Hematopoietic multipotent progenitor cell treated with erythropoietin and hydrocortisone succinate and interleukin-3 and kit ligand, for 17 days (in vitro differentiated cells): ENCODE results near the gene E2F6.
"Not testable (repeated sequence)": the region's sequence is repeated elsewhere in the genome, so short reads cannot be mapped to it uniquely, and the experiment has no call there.

Experiments
- DNase-seq: peaks from one replicate; pipeline ENCODE4 v3.0.0-alpha.2; 2015; ENCODE audit warnings: low spot score

The E2F6 gene

DNA sequence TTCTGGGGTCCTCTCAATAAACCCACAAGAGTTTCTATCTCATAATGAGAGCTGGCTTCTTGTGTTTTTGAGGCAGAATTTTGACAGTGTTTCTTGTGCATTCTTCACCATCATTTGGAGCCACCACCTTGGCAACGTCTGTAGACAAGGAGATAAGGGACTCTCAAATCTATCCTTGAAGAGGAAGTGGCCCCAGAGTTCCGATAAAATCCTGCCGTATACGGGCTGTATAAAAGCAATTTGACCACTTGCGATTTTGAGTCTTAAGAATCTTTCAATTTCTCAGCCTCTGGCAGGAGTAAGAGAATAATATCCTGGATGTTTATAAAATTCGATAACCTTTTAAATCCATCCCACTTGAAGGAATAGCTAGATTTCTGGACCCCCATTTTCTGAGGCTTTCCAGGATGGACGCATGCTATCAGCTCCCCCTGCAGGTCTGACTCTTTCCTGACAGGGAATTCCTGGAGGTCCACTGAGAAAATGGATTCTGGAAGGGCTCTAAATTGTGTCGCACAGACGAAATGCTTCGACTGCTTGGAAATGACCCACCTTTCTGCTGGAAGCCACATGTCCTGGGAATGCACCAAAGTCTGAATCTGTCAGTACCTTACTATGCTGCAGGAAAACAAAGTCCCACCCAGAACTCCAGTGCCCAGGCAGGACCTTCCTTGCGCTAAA is 54.1 kb downstream of the E2F6 start:
- peak; percentile 74 for DNase-seq

DNA sequence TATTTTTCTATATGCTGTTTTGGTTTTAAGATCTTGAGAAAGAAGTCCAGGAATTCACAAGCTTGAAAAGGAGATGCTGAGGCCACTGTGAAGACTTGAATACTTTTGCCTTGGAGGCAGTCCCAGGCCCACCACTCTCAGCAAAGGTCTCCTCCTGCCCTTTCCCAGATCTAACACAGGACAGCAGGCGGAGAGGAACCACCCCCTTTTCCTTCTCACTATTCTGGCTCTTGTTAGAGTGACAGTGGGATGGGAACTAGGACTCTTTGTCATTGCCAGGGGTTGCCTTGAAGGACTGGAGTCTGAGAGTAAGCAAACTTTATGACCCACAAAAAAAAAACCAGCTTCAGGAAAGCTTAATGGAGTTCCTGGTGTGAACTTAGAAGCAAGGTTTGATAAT is 54.7 kb downstream of the E2F6 start:
- DNase-seq: no peak

DNA sequence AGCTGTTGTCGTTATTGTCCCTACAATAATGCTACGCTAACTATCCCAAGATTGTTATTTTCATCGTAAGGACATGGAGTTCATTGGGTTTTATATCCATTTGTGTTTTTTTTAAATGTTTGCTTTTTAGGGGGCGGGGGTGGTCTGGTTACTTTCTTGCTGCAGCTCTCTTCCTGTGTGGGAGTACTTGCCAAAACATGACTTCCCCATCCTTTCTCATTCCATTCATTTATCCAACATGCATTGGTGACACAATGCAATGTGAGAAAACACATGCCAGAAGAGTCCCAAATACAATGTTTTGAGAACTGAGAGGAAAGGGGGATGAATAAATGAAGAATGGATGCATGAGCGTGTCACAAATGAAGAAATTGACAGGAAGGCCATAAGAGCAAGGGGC is 55.9 kb downstream of the E2F6 start:
- DNase-seq: no peak

DNA sequence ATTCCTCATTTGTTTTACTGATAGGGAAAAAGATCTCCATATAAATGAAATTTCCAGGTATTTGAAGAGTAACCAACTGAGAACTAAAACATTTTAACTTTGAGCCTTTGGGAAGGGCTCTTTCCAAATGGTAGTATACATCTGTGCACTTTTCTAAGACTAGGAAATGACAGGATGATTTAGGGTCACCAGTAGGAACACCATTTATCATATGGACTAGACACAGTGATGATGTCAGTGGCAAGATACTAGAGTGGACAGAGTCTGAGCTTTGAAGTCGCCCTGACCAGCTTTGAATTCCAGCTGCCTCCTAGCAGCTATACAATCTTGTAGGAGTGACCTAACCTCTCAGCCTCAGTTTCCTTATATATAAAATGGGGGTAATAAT is 56.4 kb downstream of the E2F6 start:
- no peak for DNase-seq

DNA sequence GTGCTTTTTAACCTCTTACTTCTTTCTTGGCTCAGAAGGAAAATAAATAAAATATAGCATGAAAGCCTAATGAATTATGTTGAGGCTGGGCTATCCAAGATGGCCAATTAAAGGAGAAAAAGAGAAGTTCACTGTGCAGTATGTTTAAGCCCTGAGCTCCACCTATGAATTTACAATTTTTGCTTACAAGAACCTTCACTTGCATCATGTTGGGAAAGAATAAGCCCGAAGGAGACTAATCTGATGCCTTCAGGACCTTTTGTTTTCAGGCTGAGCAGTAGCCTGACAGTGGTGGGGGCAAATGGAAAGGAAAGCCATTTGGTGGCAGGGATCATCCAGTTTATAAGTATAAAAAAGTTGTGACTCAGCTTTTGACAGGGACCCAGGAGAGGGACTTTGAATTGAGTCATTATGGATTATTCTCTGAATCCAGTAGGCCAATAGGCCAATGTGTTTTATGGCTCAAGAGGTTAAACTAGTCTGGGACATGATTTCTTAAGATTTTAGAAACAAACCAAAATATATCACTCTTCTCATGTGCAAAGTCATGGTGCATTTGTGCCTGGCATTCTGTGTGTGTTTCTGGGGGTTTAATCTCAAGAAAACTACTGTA is 56.9 kb downstream of the E2F6 start:
- DNase-seq: no peak

DNA sequence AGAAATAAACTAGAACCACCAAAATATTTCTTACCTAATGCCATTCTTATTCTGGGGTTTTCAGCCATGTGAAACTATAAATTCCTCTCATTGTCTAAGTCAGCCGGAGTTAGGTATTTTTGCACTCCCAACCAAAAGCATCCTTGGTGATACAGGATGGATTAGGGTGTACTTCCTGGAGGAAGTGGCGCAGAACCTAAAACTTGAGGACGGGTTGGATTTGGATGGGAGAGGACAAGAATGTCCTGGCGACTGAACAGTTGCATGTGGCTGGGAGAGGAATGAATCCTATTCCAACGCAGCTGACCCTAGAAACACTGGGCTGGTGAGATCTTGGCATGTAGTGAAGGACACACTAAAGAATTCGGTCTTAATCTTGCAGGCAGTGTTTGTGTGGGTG is 58.5 kb downstream of the E2F6 start:
- no peak for DNase-seq

DNA sequence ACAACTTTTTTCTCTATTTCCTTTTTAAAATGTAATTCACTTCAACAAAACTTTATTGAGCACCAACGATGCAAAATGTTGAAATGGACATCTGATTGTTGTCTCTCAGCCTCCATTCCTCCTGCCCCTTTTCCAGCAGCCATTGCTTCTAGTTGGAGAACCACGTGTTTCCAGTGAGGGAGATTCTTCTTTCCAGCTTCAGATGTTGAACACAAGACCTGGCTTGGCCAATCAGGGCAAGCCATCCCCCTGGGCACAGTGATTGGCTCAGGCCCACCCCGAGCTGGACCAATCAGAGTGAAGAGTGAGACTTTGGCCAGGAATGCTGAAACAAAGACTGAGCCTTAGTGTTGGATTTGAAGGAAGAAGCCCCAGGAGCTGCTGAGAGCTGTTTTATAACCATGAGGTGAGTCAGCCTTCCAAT is 59.0 kb downstream of the E2F6 start:
- no peak for DNase-seq

DNA sequence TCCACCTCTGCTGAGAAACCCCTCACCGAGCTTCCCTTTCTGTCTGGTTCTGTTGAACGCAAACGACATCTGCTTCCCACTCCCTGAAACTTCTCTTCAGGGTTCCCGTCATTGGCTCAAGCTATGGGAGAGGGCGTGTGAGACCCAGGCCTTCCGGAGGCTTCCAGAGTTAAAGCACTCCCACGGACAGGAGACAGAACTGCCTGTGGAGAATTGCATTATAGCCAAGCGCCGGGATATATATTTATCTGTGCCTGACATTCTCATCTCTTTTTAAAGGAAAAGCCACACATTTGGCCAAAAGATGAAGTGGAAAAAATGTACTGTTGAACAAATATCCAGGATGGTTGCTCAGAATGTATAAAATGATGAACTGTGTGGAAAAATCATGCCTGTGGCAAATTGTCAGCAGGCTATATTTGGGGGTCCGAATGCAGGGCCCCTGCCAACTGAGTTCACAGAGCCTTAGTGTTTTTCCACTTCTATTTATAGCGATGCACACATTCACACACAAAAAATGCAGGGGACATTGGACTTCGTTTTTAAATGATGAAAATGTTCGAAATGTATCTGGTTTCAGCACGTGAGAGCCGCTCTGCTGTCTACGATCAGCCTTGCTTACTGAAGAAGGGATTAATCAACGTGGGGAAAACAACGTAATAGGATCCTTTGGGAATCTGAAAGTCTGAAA is 59.5 kb downstream of the E2F6 start:
- no peak for DNase-seq

DNA sequence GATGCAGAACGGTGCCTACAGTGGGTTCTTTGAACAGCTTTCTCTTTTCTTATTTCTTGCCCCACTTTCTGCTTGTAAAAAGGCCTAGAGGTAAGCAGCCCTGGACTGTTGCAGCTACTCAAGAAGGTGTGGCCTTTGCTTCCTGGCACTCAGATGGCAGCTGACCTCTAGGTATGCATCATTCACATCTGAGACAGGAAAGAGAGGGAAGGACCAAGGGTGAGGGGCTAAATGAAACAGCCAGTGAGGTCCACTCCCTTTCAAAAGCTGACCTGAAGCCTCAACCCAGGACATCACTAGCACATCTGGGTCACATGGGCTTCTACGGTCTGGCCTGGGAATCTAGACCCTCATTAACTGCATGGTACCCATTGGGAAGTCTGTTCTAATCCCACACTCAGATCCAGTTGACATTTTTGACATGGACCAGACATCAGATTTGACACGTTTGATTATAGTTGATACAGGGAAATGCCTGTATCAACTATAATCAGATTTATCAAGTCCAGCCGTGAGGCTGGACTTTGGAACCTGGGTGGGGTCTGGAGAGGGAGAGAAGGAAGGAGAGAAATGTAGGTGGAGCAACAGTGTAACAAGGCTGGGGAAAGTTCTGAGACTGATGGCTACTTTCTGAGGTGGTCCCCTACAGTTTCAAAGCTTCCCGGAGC is 60.2 kb downstream of the E2F6 start:
- DNase-seq: no peak

DNA sequence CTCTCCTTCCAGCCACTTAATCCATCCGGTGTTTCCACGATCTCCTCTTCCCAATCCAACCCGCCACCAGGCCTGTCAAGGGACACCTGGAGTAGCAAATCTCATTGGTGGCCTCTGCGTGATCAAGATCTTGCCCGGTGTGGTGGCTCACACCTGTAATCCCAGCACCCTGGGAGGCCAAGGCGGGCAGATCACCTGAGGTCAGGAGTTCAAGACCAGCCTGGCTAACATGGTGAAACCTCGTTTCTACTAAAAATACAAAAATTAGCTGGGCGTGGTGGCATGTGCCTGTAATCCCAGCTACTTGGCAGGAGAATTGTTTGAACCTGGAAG is 60.9 kb downstream of the E2F6 start:
- DNase-seq: not testable (repeated sequence)

DNA sequence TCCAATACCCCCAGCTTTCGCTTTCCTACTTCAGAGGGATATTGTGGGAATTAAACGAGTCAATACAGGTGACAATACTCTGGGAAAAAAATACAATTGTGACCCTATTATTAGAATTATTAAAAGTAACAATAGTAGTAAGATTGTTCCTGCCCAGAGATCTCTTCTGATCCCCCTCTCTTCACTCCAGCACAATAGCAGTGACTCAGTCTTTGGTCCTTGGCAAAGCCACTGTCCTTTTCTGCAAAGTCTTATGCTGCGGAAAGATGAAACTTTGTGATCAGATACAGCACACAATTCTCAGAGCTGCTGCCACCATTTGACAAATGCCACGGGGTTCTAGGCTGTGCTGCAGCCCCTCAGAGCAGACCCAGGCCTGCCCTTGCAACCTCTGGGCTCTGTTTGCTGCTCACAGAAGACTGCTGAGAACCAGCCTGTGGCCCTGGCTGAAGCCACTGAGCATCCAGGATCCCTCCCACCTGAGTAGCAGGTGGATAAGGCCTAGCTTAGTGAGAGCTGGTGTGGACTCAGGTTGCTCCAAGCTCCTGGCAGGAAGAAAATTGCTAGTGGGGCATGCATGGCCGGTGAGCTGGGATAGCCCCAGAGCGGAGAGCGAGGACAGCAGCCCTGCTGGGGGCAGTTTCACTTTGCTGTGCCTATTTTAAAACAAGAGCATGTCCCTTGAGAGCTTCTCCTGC is 61.4 kb downstream of the E2F6 start:
- no peak for DNase-seq

DNA sequence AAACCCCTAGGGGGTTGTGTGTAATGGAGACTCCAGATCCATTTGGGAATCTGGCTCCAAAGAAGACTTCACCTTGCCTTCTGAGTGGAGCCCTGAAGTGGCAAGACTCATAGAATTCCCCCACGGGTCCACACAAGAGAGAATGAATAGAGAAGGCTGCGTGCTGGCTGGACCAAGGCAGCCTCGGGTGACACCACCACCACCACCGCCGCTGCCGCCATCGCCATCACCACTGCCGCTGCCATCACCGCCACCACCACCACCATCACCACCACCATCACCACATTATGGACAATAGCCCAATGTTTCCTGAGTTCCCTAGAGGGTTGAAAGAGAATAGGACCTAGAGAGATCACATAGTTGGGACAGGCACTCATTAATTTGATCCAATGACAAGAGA is 63.5 kb downstream of the E2F6 start:
- DNase-seq: no peak

DNA sequence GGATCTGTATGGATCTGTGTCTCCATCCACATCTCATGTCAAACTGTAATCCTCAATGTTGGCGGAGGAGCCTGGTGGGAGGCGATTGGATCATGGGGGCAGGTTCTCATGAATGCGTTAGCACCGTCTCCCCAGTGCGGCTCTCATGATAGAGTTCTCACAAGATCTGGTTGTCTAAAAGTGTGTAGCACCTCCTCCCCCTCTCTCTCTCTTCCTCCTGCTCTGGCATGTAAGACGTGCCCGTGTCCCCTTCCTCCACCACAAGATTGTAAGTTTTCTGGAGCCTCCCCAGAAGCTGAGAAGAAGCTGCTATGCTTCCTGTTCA is 66.6 kb downstream of the E2F6 start:
- no peak for DNase-seq

DNA sequence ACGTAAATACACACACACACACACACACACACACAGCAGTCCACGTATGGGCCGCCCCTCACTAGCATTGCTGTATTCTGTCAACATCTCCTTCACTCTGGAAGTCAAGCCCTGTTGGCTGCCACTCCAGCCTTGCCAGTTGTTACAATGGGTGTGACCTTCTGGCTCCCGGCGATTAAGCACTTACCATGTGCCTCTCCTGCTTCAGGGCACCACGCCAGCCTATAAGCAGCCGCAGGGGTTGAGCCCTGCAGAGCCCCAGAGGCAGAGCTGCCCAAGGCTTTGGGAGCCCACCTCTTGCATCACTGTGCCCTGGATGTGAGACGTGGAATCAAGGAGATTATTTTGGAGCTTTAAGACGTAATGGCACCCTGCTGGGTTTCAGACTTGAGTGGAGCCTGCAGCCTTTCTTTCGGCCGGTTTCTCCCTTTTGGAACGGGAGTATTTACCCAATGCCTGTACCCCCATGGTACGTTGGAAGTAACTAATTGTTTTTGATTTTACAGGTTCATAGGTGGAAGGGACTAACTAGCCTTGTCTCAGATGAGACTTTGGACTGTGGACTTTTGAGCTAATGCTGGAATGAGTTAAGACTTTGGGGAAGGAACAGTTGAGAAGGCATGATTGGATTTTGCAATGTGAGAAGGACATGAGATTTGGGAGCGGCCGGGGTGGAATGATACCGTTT is 67.1 kb downstream of the E2F6 start:
- DNase-seq: peak; percentile 94

DNA sequence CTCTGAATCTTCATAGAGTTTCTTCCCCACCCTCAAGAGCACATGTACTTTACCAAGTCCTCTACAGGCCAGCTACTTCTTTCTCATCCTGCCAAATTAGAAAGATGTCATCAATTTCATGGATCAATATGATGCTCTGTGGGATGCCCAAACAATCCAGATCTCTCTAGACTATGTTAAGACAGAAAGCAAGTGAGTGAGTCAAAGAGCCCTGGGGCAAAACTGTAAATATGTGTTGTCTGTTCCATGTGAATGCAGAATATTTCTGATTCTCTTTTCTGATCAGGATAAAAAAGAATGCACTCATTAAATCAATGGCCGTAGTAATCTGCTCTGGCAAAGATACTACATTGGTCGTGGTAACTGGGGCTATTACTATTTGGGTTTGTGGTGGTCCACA is 68.4 kb downstream of the E2F6 start:
- no peak for DNase-seq

DNA sequence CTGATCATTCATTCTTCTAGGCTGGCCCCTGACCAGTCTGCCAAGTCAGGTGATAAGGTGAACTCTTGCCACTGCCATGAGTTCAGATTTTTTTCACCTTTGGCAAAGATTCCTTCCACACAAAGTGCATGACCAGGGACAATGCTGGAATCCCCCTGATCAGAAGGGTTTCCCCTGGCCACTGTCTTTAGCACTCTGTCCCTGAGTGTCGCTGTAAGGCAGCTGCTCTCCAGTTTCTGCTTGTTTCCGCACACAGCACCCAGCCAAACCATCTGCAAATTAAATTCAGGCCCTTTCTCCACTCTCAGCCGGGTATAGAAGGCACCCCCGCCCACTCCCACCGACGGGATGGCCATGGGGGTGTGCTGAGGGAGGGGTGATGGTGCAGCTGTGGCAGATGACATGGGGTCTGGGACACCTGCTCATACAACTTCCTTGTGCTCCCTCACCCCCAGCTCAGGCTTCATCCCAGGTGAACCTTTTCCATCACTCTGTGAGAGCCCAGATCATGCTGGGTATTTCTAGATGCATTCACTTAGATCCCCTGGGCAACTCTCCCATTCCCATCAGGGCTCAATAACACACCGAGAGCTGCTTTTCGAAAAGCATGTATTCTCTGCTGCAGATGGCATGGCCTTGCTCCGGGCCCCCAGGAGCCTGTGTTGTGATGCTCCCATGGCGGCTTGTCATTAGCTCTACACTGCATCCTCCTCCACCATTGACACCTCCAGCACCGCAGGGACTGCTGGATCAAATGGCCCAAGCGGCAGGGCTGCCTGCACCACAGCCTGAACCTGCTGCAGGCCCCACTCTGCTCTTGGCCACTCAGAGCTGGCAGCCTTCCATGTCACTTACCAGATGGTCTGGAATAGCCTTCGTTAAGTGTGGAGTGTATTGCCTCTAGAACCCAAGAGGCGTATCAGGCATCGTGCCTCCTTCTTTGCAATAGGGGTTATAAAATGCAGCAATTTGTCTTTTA is 69.2 kb downstream of the E2F6 start:
- no peak for DNase-seq

DNA sequence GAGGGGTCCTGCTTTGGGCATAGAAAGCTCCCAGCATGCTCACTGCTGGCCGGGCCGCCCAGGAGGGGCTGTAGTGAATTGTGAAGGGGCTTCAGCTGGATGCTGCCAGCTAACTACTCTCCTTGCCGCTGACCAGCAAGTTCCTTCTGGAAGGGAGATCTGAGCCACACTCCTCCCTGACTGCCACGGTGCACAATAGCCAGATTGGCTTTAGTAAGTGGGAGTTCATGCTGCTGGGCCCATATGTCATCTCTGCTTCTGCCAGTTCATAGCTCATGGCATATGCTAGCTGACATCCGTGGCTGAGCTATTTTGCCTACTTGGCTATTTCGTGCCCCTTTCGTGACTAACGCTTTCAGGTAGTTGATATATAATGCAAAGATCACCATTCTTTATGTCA is 69.9 kb downstream of the E2F6 start:
- no peak for DNase-seq

DNA sequence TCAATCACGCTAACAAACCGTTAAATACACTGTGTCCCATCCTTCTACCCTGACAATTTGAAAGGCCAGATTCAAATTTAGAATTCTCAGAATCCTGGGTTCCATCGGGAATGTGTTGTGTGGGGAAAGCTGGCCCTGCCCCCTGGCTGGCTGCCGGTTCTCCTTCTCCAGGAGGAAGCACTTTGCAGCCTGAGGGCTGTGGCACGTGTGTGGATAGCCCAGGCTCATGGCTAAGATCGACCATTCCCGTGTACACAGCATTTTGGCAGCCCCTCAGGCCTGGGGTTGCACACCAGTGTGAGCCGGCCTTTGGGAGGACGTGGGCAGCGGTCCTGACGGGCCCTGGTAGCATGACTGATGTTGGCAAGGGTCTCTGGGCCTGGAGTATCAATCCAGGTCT is 70.6 kb downstream of the E2F6 start:
- DNase-seq: no peak
